Chondrocyte (in vitro differentiated cells): ENCODE measurements around the gene GNAQ. TPM values are rescaled to one million over a fixed set of nuclear protein-coding genes. Genes with fewer than 3 reads are reported as not detected.

Experiments used
- DNase-seq: peaks from one replicate; pipeline ENCODE4 v3.0.0; 2021; ENCODE audit warnings: mixed read lengths, low spot score
- H3K27ac Mint-ChIP-seq: one replicate; pipeline ENCODE4 v1.8.0; 2021; ENCODE audit warnings: mild to moderate bottlenecking, moderate library complexity, mixed read lengths; ENCODE audit not compliant: unreplicated experiment
- H3K27me3 Mint-ChIP-seq: 2 replicates; pipeline ENCODE4 v1.8.0; 2021; ENCODE audit warnings: low read depth, mixed read lengths
- H3K36me3 Mint-ChIP-seq: 2 replicates; pipeline ENCODE4 v1.8.0; 2021; ENCODE audit warnings: low read depth, mixed read lengths
- H3K4me1 Mint-ChIP-seq: 2 replicates; pipeline ENCODE4 v1.8.0; 2021; ENCODE audit warnings: low read depth, mild to moderate bottlenecking, mixed read lengths
- H3K4me3 Mint-ChIP-seq: one replicate; pipeline ENCODE4 v1.8.0; 2021; ENCODE audit warnings: mild to moderate bottlenecking, moderate library complexity, mixed read lengths; ENCODE audit not compliant: unreplicated experiment
- H3K9me3 Mint-ChIP-seq: 2 replicates; pipeline ENCODE4 v1.8.0; 2021; ENCODE audit warnings: low read depth, mixed read lengths
- CTCF ChIP-seq: fragments of 200-600 bp; sonication (generic); IDR thresholded peaks from 2 replicates; pipeline ENCODE4 v1.5.0; 2021; ENCODE audit warnings: antibody characterized with exemption, mild to moderate bottlenecking, moderate library complexity
- total RNA-seq: library from RNA; stranded (reverse); gene quantifications from 3 replicates; pipeline ENCODE4 v1.2.1, GENCODE V29; 2021

GNAQ gene
- total RNA-seq, 1 donor from 2014 or later: 87.0 TPM

- H3K4me1 Mint-ChIP-seq: peaks cover 31% of the 10 kb centered on the region
- no peak for TF ChIP-seq CTCF
- no peak overlapping the region for H3K4me3 Mint-ChIP-seq
- no peaks in the 10 kb centered on the region for H3K9me3 Mint-ChIP-seq
- H3K36me3 Mint-ChIP-seq: no peaks in the 10 kb centered on the region
- H3K27me3 Mint-ChIP-seq: no peaks in the 10 kb centered on the region
- H3K27ac Mint-ChIP-seq: no peak overlapping the region
- DNase-seq: no peak
Observed at GRCh38 chr9:77872863-77873262, 158.7 kb downstream of the GNAQ start.

GRCh38 chr9:77872177-77872576, 159.4 kb downstream of the GNAQ start:
- DNase-seq: no peak
- Mint-ChIP-seq H3K27ac (no peak overlapping the region), H3K36me3 (no peaks in the 10 kb centered on the region), H3K4me1 (peaks cover 28% of the 10 kb centered on the region), H3K4me3 (no peak overlapping the region), H3K27me3 (no peaks in the 10 kb centered on the region), H3K9me3 (no peaks in the 10 kb centered on the region)
- TF ChIP-seq CTCF: no peak

DNA sequence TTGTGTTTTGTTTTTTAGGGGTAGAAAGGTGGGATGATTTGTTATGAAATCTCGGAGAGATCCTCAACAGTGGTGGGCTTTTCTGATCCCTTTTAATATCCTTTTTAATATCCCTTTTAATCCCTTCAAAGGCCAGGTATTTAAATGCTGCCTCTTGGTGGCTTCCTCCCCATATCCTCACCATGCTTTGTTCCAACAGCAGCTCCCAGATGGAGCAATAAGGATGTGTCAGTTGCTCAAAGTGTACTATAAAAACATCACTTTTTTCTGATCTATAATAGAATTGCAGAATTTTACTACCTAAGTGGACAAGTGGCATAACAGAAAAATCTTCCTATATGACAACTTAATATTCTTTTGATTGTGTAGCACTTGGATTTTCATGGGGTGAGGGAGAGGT, 160.1 kb downstream of the GNAQ start:
- no peak for TF ChIP-seq CTCF
- no peak overlapping the region for H3K4me3 Mint-ChIP-seq
- peaks cover 28% of the 10 kb centered on the region for H3K4me1 Mint-ChIP-seq
- no peak for DNase-seq
- no peak overlapping the region for H3K27ac Mint-ChIP-seq
- H3K27me3 Mint-ChIP-seq: no peaks in the 10 kb centered on the region
- H3K36me3 Mint-ChIP-seq: no peaks in the 10 kb centered on the region
- no peaks in the 10 kb centered on the region for H3K9me3 Mint-ChIP-seq

DNA sequence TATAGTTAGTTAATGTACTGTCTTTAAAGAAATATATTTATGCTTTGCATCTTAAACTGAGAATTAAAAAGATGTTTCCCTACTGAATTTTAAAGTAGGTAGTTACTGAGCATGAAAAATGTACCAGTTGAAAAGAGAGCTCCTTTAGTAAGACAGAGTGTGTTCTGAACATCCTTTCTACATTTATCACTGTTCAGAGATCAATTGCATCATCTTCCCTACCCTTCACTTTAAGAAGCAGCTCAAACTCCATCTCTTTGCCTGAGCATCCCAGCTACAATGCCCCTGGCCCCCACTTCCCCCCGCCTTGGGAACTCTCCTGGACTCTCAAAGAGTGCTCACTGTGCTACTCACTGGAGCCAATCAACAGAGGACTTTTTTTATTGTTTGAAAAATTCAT, 164.7 kb downstream of the GNAQ start:
- H3K36me3 Mint-ChIP-seq: peaks cover 9% of the 10 kb centered on the region
- DNase-seq: no peak
- H3K4me3 Mint-ChIP-seq: no peak overlapping the region
- H3K27ac Mint-ChIP-seq: peak overlapping the region; percentile 69
- no peak for TF ChIP-seq CTCF
- H3K27me3 Mint-ChIP-seq: no peaks in the 10 kb centered on the region
- peaks cover 13% of the 10 kb centered on the region for H3K4me1 Mint-ChIP-seq
- H3K9me3 Mint-ChIP-seq: no peaks in the 10 kb centered on the region

DNA sequence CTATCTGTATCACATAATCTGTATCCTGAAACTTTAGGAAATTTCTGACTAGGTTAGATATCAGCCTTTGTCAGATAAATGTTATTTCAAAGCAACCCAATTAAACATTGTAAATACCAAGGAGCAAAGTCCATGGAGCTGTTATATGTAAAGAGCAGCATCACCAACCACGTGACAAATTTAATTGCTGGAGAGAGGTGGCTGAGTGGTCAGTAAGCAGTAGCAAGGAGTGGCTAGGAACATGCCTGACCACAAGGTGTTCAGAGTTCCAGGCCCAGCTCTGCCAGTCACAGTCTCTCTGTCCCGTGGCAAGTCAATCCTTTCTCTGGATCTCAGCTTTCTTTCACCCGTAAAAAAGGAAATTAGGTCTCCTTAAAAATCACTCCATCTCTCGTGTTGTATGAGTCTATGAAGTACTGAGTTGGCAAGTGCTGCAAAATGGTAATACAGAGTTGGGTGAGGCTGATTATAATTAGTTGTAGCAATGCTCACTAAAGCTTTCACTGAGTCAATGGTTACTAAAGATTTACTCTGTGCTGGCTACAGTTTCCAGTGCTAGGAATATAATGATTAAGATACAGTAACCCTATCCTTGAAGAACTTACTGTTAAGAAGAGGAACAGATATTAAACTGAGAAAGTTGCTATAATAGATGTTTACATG, 166.1 kb downstream of the GNAQ start:
- Mint-ChIP-seq H3K27me3 (no peaks in the 10 kb centered on the region), H3K9me3 (no peaks in the 10 kb centered on the region), H3K4me1 (peaks cover 5% of the 10 kb centered on the region), H3K4me3 (no peak overlapping the region), H3K27ac (no peak overlapping the region), H3K36me3 (peaks cover 12% of the 10 kb centered on the region)
- DNase-seq: no peak
- no peak for TF ChIP-seq CTCF
